ENCODE data around the gene SMCP.

SMCP gene, protein sequence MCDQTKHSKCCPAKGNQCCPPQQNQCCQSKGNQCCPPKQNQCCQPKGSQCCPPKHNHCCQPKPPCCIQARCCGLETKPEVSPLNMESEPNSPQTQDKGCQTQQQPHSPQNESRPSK

DNA sequence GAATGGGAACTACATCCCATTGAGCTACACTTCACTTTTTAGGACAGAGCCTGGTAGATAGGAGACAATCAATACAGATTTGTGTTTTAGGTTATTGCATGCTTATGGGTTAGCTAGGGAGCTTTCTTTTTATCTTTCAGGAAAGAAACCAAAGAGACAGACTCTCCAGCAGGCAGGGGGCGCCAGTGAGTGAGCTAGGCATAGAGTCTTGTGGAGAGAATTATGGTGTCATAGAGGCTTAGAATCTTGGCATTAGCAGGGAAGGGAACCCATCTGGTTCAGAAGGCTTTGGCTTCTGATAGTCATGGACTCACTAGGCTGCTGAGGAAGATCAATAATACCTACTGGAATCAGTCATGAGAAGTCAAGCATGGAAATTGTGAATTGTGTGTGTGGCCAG lies at the start of gene SMCP:
SMCP (plus strand) TSS at position 281 of the 400 bp plus-strand sequence. CDS start 6,101 bp downstream, outside the sequence.
- Mint-ChIP-seq H3K4me3 (no peak within 1 kb of the TSS), H3K27ac (no peak within 1 kb of the TSS), H3K27me3 (ENCODE audit: low read depth) (peaks cover 8% of the 10 kb centered on the region), H3K4me1 (no peaks in the 10 kb centered on the region), H3K36me3 (ENCODE audit: low read depth) (no peaks in the 10 kb centered on the region), H3K9me3 (peaks cover 2% of the 10 kb centered on the region)
- TF ChIP-seq, protein P1, sequence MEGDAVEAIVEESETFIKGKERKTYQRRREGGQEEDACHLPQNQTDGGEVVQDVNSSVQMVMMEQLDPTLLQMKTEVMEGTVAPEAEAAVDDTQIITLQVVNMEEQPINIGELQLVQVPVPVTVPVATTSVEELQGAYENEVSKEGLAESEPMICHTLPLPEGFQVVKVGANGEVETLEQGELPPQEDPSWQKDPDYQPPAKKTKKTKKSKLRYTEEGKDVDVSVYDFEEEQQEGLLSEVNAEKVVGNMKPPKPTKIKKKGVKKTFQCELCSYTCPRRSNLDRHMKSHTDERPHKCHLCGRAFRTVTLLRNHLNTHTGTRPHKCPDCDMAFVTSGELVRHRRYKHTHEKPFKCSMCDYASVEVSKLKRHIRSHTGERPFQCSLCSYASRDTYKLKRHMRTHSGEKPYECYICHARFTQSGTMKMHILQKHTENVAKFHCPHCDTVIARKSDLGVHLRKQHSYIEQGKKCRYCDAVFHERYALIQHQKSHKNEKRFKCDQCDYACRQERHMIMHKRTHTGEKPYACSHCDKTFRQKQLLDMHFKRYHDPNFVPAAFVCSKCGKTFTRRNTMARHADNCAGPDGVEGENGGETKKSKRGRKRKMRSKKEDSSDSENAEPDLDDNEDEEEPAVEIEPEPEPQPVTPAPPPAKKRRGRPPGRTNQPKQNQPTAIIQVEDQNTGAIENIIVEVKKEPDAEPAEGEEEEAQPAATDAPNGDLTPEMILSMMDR (IDR thresholded peaks at IDR 0.05; ENCODE audit: unreplicated experiment in 3 of 3) = no peak

DNA sequence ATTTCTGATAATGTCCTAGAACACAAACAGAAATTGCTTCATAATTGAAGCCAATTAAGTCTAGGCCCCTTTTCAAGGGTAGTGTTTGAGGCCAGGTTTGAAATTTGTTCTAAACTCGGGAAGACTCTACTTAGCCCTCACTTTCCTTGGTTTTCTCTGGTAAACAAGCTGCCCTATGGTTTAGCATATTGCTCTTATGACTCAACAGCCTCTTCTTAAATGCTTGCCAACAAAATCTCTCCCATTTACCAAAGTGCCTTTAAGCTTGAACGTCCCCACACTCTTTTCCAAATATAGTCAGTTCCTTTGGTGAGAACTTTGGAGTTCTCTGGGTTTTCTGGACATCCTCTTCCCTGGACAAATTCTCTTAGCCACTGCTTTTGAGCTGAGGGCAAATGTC lies 41.3 kb upstream of the SMCP start:
- no peaks in the 10 kb centered on the region for H3K27me3 Mint-ChIP-seq (ENCODE audit: low read depth)
- peaks cover 16% of the 10 kb centered on the region for H3K9me3 Mint-ChIP-seq
- no peak overlapping the region for H3K4me3 Mint-ChIP-seq
- no peak overlapping the region for H3K27ac Mint-ChIP-seq
- no peaks in the 10 kb centered on the region for H3K4me1 Mint-ChIP-seq
- H3K36me3 Mint-ChIP-seq (ENCODE audit: low read depth) = no peaks in the 10 kb centered on the region
- TF ChIP-seq, protein P1 (IDR thresholded peaks at IDR 0.05; ENCODE audit: unreplicated experiment in 3 of 3) = no peak

DNA sequence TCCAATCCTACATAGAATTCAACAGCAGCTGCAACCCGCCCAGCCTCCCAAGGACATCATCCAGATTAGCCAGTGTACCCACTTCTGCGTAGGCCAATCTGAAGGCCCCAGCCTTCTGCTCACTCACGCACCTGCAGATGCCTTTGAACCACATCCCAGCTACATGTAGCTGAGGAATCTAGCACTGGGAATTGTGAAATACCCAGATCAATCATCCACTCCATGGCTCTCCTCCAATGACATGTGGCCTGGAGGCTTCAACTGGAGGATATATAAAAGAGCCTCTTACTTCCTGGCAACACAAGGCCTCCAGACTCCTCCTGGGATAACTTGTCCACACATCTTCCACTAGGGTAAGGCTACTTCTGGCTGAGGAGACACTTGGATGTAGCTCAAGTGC lies 35.6 kb upstream of the SMCP start, which contains the start of gene LCE6A:
LCE6A (plus strand) TSS at position 301 of the 400 bp plus-strand sequence. CDS start 665 bp downstream, outside the sequence.
- Mint-ChIP-seq H3K4me3 (no peak within 1 kb of the TSS), H3K4me1 (no peaks in the 10 kb centered on the region), H3K27ac (no peak within 1 kb of the TSS), H3K27me3 (ENCODE audit: low read depth) (no peaks in the 10 kb centered on the region), H3K9me3 (peaks cover 12% of the 10 kb centered on the region), H3K36me3 (ENCODE audit: low read depth) (no peaks in the 10 kb centered on the region)
- TF ChIP-seq, protein P1 (IDR thresholded peaks at IDR 0.05; ENCODE audit: unreplicated experiment in 3 of 3) = no peak

DNA sequence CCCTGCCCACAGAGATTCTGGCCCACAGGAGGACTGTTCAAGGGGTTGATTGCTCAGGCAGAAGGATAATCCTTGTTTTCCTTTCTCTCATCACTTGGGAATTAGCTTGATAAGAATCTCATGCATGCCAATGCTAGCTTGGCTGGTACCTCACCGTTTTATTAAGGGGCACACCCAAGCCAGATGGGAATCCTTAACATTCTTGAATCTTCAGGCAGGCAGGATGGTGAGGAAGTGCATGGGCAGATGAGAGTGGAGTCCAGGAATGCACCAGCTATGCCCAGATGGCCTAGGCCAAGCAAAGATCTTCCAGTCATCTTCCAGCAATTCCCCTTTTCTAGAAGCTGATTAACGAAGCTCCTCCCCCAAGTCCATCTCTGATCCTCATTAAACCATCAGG lies 22.5 kb upstream of the SMCP start:
- Mint-ChIP-seq H3K27me3 (ENCODE audit: low read depth) (no peaks in the 10 kb centered on the region), H3K36me3 (ENCODE audit: low read depth) (no peaks in the 10 kb centered on the region), H3K4me3 (no peak overlapping the region)

GRCh38 chr1:152858062-152858461 lies 20.1 kb upstream of the SMCP start:
- no peak overlapping the region for H3K27ac Mint-ChIP-seq
- H3K4me3 Mint-ChIP-seq = no peak overlapping the region
- H3K4me1 Mint-ChIP-seq = no peaks in the 10 kb centered on the region
- TF ChIP-seq, protein P1 (IDR thresholded peaks at IDR 0.05; ENCODE audit: unreplicated experiment in 3 of 3) = no peak
- H3K36me3 Mint-ChIP-seq (ENCODE audit: low read depth) = no peaks in the 10 kb centered on the region
- H3K9me3 Mint-ChIP-seq = peaks cover 9% of the 10 kb centered on the region
- H3K27me3 Mint-ChIP-seq (ENCODE audit: low read depth) = no peaks in the 10 kb centered on the region

More for the DNA sequence above, 22.5 kb upstream of the SMCP start:
- Mint-ChIP-seq H3K9me3 (peaks cover 11% of the 10 kb centered on the region), H3K27ac (no peak overlapping the region), H3K4me1 (no peaks in the 10 kb centered on the region)
- TF ChIP-seq, protein P1 (IDR thresholded peaks at IDR 0.05; ENCODE audit: unreplicated experiment in 3 of 3) = no peak

- TF ChIP-seq, protein P1 (IDR thresholded peaks at IDR 0.05; ENCODE audit: unreplicated experiment in 3 of 3) = no peak
- Mint-ChIP-seq H3K27me3 (ENCODE audit: low read depth) (no peaks in the 10 kb centered on the region), H3K27ac (no peak within 1 kb of the TSS), H3K4me1 (no peaks in the 10 kb centered on the region), H3K36me3 (ENCODE audit: low read depth) (no peaks in the 10 kb centered on the region), H3K9me3 (peaks cover 8% of the 10 kb centered on the region), H3K4me3 (no peak within 1 kb of the TSS)
Observed at GRCh38 chr1:152859696-152860095, 18.4 kb upstream of the SMCP start, which contains the start of gene LCE7A. Gene LCE7A (plus strand): TSS chr1:152859996. CDS start chr1:152860698, 702 bp downstream.

All from nephron (organoid).